ENCODE data around the gene UNC119. TPM values are rescaled to one million over a fixed set of nuclear protein-coding genes. Genes with fewer than 3 reads are reported as not detected.

UNC119 gene
- total and polyA plus RNA-seq, 2 of the 13 experiments (the other 11 are each of a cell fraction or from before 2014, with no cell fraction given) = 10.4 to 63.1 TPM

- TF ChIP-seq BORCS8-MEF2B (CRISPR knock-in tag; IDR thresholded peaks at IDR 0.05) = 0 out of 2 replicates have a peak, but pooled peaks have one; percentile 60
- TF ChIP-seq MYPOP (CRISPR knock-in tag; IDR thresholded peaks at IDR 0.05) = no peak
- TF ChIP-seq ZNF883 (CRISPR knock-in tag; IDR thresholded peaks at IDR 0.05; ENCODE audit: not compliant biosample characterization) = no peak
- no peak for TF ChIP-seq ZZZ3 (CRISPR knock-in tag; IDR thresholded peaks at IDR 0.05; ENCODE audit: borderline replicate concordance)
- TF ChIP-seq PITX1 (CRISPR knock-in tag; IDR thresholded peaks at IDR 0.05) = peak; percentile 97
- no peak for TF ChIP-seq HNRNPH1 (optimal IDR thresholded peaks at IDR 0.05; ENCODE audit: low read depth, low read length)
- TF ChIP-seq ZNF225 (CRISPR knock-in tag; IDR thresholded peaks at IDR 0.05) = no peak
- no peak for TF ChIP-seq ZBTB8A (CRISPR knock-in tag; IDR thresholded peaks at IDR 0.05; ENCODE audit: borderline replicate concordance, low read depth)
- TF ChIP-seq ZNF264 (CRISPR knock-in tag; IDR thresholded peaks at IDR 0.05) = peak; percentile 82
- peak; percentile 77; the same call in 1 of the 2 replicates for TF ChIP-seq ARID4A (CRISPR knock-in tag; IDR thresholded peaks at IDR 0.05; ENCODE audit: borderline replicate concordance)
- TF ChIP-seq KAT8 (CRISPR knock-in tag; IDR thresholded peaks at IDR 0.05) = peak; percentile 47; the same call in 1 of the 2 replicates
- TF ChIP-seq NFRKB (IDR thresholded peaks at IDR 0.05) = no peak
- no peak for TF ChIP-seq ZNF569 (CRISPR knock-in tag; IDR thresholded peaks at IDR 0.05; ENCODE audit: borderline replicate concordance)
- TF ChIP-seq HNRNPL (IDR thresholded peaks at IDR 0.05; ENCODE audit: low read depth, low read length) = no peak
- TF ChIP-seq ZNF766 (CRISPR knock-in tag; IDR thresholded peaks at IDR 0.05; ENCODE audit: borderline replicate concordance) = no peak
- TF ChIP-seq ARNT (IDR thresholded peaks at IDR 0.05) = no peak
- no peak for TF ChIP-seq RAD51 (IDR thresholded peaks at IDR 0.05; ENCODE audit: borderline replicate concordance)
- no peak for TF ChIP-seq ZNF546 (CRISPR knock-in tag; conservative IDR thresholded peaks at IDR 0.05)
- no peak for TF ChIP-seq ZBTB7B (CRISPR knock-in tag; IDR thresholded peaks at IDR 0.05)
- TF ChIP-seq MXI1 (IDR thresholded peaks at IDR 0.05; ENCODE audit: borderline replicate concordance, low read depth, low read length) = peak; percentile 92; the same call in 2 of the 3 replicates
- no peak for TF ChIP-seq STAT5B (CRISPR knock-in tag; IDR thresholded peaks at IDR 0.05)
- TF ChIP-seq ATF4 (CRISPR knock-in tag; IDR thresholded peaks at IDR 0.05) = no peak
- no peak for TF ChIP-seq GABPA (IDR thresholded peaks at IDR 0.05; ENCODE audit: low read depth, low read length)
- peak; percentile 54 for TF ChIP-seq GABPA (CRISPR knock-in tag; IDR thresholded peaks at IDR 0.05; ENCODE audit: low read depth)
- no peak for TF ChIP-seq REL (CRISPR knock-in tag; conservative IDR thresholded peaks at IDR 0.05)
Observed at GRCh38 chr17:28576758-28577465, 24.5 kb upstream of the UNC119 start, which contains the start of gene ALDOC (continued).
